Measurements from ENCODE around the gene CMIP.

GRCh38 chr16:81695321-81696165 is 250.9 kb downstream of the CMIP start:
- no peak for TF ChIP-seq TCF12 (IDR thresholded peaks at IDR 0.05; ENCODE audit: low read depth)
- TF ChIP-seq CEBPB (IDR thresholded peaks at IDR 0.05): no peak
- no peak for TF ChIP-seq NFIC (IDR thresholded peaks at IDR 0.05)
- no peak for TF ChIP-seq EP300 (IDR thresholded peaks at IDR 0.05; ENCODE audit: borderline replicate concordance)
- TF ChIP-seq TAF1 (IDR thresholded peaks at IDR 0.05; ENCODE audit: low read depth): no peak
- TF ChIP-seq, protein P1, sequence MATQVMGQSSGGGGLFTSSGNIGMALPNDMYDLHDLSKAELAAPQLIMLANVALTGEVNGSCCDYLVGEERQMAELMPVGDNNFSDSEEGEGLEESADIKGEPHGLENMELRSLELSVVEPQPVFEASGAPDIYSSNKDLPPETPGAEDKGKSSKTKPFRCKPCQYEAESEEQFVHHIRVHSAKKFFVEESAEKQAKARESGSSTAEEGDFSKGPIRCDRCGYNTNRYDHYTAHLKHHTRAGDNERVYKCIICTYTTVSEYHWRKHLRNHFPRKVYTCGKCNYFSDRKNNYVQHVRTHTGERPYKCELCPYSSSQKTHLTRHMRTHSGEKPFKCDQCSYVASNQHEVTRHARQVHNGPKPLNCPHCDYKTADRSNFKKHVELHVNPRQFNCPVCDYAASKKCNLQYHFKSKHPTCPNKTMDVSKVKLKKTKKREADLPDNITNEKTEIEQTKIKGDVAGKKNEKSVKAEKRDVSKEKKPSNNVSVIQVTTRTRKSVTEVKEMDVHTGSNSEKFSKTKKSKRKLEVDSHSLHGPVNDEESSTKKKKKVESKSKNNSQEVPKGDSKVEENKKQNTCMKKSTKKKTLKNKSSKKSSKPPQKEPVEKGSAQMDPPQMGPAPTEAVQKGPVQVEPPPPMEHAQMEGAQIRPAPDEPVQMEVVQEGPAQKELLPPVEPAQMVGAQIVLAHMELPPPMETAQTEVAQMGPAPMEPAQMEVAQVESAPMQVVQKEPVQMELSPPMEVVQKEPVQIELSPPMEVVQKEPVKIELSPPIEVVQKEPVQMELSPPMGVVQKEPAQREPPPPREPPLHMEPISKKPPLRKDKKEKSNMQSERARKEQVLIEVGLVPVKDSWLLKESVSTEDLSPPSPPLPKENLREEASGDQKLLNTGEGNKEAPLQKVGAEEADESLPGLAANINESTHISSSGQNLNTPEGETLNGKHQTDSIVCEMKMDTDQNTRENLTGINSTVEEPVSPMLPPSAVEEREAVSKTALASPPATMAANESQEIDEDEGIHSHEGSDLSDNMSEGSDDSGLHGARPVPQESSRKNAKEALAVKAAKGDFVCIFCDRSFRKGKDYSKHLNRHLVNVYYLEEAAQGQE (IDR thresholded peaks at IDR 0.05; ENCODE audit: low read depth): no peak
- TF ChIP-seq YY1 (IDR thresholded peaks at IDR 0.05; ENCODE audit: low read depth): no peak
- TF ChIP-seq RAD21 (IDR thresholded peaks at IDR 0.05; ENCODE audit: low read depth): no peak
- TF ChIP-seq, protein P2, sequence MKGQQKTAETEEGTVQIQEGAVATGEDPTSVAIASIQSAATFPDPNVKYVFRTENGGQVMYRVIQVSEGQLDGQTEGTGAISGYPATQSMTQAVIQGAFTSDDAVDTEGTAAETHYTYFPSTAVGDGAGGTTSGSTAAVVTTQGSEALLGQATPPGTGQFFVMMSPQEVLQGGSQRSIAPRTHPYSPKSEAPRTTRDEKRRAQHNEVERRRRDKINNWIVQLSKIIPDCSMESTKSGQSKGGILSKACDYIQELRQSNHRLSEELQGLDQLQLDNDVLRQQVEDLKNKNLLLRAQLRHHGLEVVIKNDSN (IDR thresholded peaks at IDR 0.05): no peak
